Thymus (tissue), 11 donors: ENCODE measurements around the gene PLB1. TPM values are rescaled to one million over a fixed set of nuclear protein-coding genes. Genes with fewer than 3 reads are reported as not detected.

ENCODE experiments used
- DNase-seq, 9 donors: peaks; one replicate each; pipeline ENCODE4 v3.0.0-alpha.2; 2013; ENCODE audit warnings: low spot score in 9 of 9, low read depth in 6 of 9, missing footprints in 1 of 9
- H3K27ac ChIP-seq, 2 donors: one replicate each; pipeline ENCODE4 v1.5.1; 2013; ENCODE audit warnings: control low read depth in 1 of 2, low read depth in 1 of 2, low read length in 1 of 2, mild to moderate bottlenecking in 1 of 2, moderate library complexity in 1 of 2
- H3K27me3 ChIP-seq, 2 donors: one replicate each; pipeline ENCODE4 v1.5.1; 2013; ENCODE audit warnings: low read length in 1 of 2; ENCODE audit not compliant: control insufficient read depth in 2 of 2, insufficient read depth in 1 of 2
- H3K36me3 ChIP-seq, 2 donors: one replicate each; pipeline ENCODE4 v1.5.1; 2013; ENCODE audit warnings: low read length in 1 of 2, mild to moderate bottlenecking in 1 of 2, moderate library complexity in 1 of 2; ENCODE audit not compliant: control insufficient read depth in 2 of 2, insufficient read depth in 2 of 2
- H3K4me1 ChIP-seq, 2 donors: one replicate each; pipeline ENCODE4 v1.5.1; 2013; ENCODE audit warnings: low read length in 2 of 2; ENCODE audit not compliant: control insufficient read depth in 2 of 2, insufficient read depth in 2 of 2
- H3K4me3 ChIP-seq, 2 donors: one replicate each; pipeline ENCODE4 v1.5.1; 2013; ENCODE audit warnings: low read length in 2 of 2, control low read depth in 1 of 2, mild to moderate bottlenecking in 1 of 2
- H3K9me3 ChIP-seq, 2 donors: one replicate each; pipeline ENCODE4 v1.5.1; 2013; ENCODE audit warnings: low read length in 1 of 2, mild to moderate bottlenecking in 1 of 2; ENCODE audit not compliant: control insufficient read depth in 2 of 2, insufficient read depth in 1 of 2
- WGBS: extraction: QIAGEN DNeasy Blood & Tissue Kit; methylation state at CpG from one replicate; pipeline ENCODE4 v1.1.7; 2013; 5-methylcytosine and 5-hydroxymethylcytosine counted together
- polyA plus RNA-seq: library from polyadenylated mRNA; stranded (reverse); fragments of 200-250 nt; gene quantifications from one replicate; pipeline ENCODE4 v1.2.3, GENCODE V29; 2013
- total RNA-seq: library from RNA; stranded (reverse); fragments of 120-200 nt; gene quantifications from one replicate; pipeline ENCODE4 v1.2.4, GENCODE V29; 2013
- donor health status: healthy.

The PLB1 gene
- total and polyA plus RNA-seq, 2 donors = 1.8 to 2.3 TPM

- no peaks in the 10 kb centered on the region for H3K36me3 ChIP-seq
- WGBS = 97% methylated on average over 9 of the region's 9 CpGs
- H3K4me3 ChIP-seq = no peak overlapping the region
- H3K4me1 ChIP-seq = peaks cover 0 to 6% of the 10 kb centered on the region in 2 donors
- H3K27me3 ChIP-seq = no peaks in the 10 kb centered on the region
- DNase-seq = no peak
- no peak overlapping the region for H3K27ac ChIP-seq
- no peaks in the 10 kb centered on the region for H3K9me3 ChIP-seq
Measured at GRCh38 chr2:28604284-28604843, 108.5 kb downstream of the PLB1 start.

GRCh38 chr2:28606986-28607441, 111.2 kb downstream of the PLB1 start:
- Histone ChIP-seq H3K27me3 (no peaks in the 10 kb centered on the region), H3K4me3 (no peak overlapping the region), H3K36me3 (no peaks in the 10 kb centered on the region), H3K27ac (no peak overlapping the region), H3K4me1 (peaks cover 0 to 6% of the 10 kb centered on the region in 2 donors), H3K9me3 (no peaks in the 10 kb centered on the region)
- no peak for DNase-seq
- 90% methylated on average over 5 of the region's 5 CpGs for WGBS

- Histone ChIP-seq H3K9me3 (no peaks in the 10 kb centered on the region), H3K4me1 (peaks cover 7 to 15% of the 10 kb centered on the region in 2 donors), H3K27me3 (no peaks in the 10 kb centered on the region), H3K4me3 (no peak overlapping the region), H3K27ac (no peak overlapping the region), H3K36me3 (no peaks in the 10 kb centered on the region)
- DNase-seq = no peak
- 96% methylated on average over 8 of the region's 8 CpGs for WGBS
Measured at GRCh38 chr2:28607730-28608499, 112.1 kb downstream of the PLB1 start.

- Histone ChIP-seq H3K27ac (no peak overlapping the region), H3K9me3 (no peaks in the 10 kb centered on the region), H3K4me3 (no peak overlapping the region), H3K27me3 (no peaks in the 10 kb centered on the region), H3K4me1 (peaks cover 11 to 20% of the 10 kb centered on the region in 2 donors), H3K36me3 (no peaks in the 10 kb centered on the region)
- DNase-seq = no peak
- 94% methylated on average over 7 of the region's 7 CpGs for WGBS
Measured at GRCh38 chr2:28608500-28609424, 112.9 kb downstream of the PLB1 start.

GRCh38 chr2:28610583-28611201, 114.8 kb downstream of the PLB1 start:
- no peak overlapping the region for H3K27ac ChIP-seq
- H3K4me1 ChIP-seq = peaks cover 21 to 37% of the 10 kb centered on the region in 2 donors
- no peak for DNase-seq

GRCh38 chr2:28612131-28612812, 116.4 kb downstream of the PLB1 start:
- DNase-seq = no peak
- no peaks in the 10 kb centered on the region for H3K36me3 ChIP-seq
- H3K4me1 ChIP-seq = peaks cover 21 to 41% of the 10 kb centered on the region in 2 donors
- H3K4me3 ChIP-seq = no peak overlapping the region
- H3K27me3 ChIP-seq = no peaks in the 10 kb centered on the region
- no peak overlapping the region for H3K27ac ChIP-seq
- H3K9me3 ChIP-seq = no peaks in the 10 kb centered on the region
- 96% methylated on average over 9 of the region's 9 CpGs for WGBS

More at GRCh38 chr2:28610583-28611201, 114.8 kb downstream of the PLB1 start:
- Histone ChIP-seq H3K4me3 (no peak overlapping the region), H3K9me3 (no peaks in the 10 kb centered on the region), H3K27me3 (no peaks in the 10 kb centered on the region), H3K36me3 (no peaks in the 10 kb centered on the region)
- WGBS = 91% methylated on average over 8 of the region's 8 CpGs

GRCh38 chr2:28613186-28613585, 117.3 kb downstream of the PLB1 start:
- peak in 2 of 9 donors; percentile 49 to 72 for DNase-seq
- Histone ChIP-seq H3K36me3 (no peaks in the 10 kb centered on the region), H3K9me3 (no peaks in the 10 kb centered on the region), H3K4me3 (no peak overlapping the region), H3K4me1 (peaks cover 27 to 50% of the 10 kb centered on the region in 2 donors), H3K27me3 (no peaks in the 10 kb centered on the region), H3K27ac (peak overlapping the region; percentile 37 to 78)
- 37% methylated on average over 2 of the region's 2 CpGs for WGBS
